ENCODE measurements around the gene LRP2.
"Not testable (repeated sequence)": the region's sequence is repeated elsewhere in the genome, so short reads cannot be mapped to it uniquely, and the experiment has no call there.

LRP2 gene

GRCh38 chr2:169272010-169272409, 90.3 kb downstream of the LRP2 start:
- in situ Hi-C loops (cut with MboI; ENCODE audit: low sequenced_read_pairs, unreplicated experiment): no loop called here
- no peak for DNase-seq (ENCODE audit: low spot score)
- TF ChIP-seq, protein P1, sequence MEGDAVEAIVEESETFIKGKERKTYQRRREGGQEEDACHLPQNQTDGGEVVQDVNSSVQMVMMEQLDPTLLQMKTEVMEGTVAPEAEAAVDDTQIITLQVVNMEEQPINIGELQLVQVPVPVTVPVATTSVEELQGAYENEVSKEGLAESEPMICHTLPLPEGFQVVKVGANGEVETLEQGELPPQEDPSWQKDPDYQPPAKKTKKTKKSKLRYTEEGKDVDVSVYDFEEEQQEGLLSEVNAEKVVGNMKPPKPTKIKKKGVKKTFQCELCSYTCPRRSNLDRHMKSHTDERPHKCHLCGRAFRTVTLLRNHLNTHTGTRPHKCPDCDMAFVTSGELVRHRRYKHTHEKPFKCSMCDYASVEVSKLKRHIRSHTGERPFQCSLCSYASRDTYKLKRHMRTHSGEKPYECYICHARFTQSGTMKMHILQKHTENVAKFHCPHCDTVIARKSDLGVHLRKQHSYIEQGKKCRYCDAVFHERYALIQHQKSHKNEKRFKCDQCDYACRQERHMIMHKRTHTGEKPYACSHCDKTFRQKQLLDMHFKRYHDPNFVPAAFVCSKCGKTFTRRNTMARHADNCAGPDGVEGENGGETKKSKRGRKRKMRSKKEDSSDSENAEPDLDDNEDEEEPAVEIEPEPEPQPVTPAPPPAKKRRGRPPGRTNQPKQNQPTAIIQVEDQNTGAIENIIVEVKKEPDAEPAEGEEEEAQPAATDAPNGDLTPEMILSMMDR (IDR thresholded peaks at IDR 0.05; ENCODE audit: borderline replicate concordance, control extremely low read depth, extremely low read depth, insufficient read depth, missing control alignments): no peak

DNA sequence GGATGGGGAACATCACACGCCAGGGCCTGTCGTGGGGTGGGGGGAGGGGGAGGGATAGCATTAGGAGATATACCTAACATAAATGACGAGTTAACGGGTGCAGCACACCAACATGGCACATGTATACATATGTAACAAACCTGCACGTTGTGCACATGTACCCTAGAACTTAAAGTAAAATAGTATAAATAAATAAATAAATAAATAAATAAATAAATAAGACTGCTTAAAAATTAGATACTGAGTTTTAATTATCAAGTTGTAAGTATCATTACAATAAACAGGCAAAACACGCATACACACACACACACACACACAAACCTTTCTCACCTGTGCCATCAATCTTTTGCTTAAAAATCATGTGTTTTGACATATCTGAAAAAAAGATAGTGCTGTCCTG, 91.8 kb downstream of the LRP2 start:
- in situ Hi-C loops (cut with MboI; ENCODE audit: low sequenced_read_pairs, unreplicated experiment); DNase-seq (ENCODE audit: low spot score): not testable (repeated sequence)

- in situ Hi-C loops (cut with MboI; ENCODE audit: low sequenced_read_pairs, unreplicated experiment): no loop called here
- TF ChIP-seq, protein P1 (IDR thresholded peaks at IDR 0.05; ENCODE audit: borderline replicate concordance, control extremely low read depth, extremely low read depth, insufficient read depth, missing control alignments): no peak
- DNase-seq (ENCODE audit: low spot score): no peak
Observed at GRCh38 chr2:169265591-169265990, 96.7 kb downstream of the LRP2 start.

DNA sequence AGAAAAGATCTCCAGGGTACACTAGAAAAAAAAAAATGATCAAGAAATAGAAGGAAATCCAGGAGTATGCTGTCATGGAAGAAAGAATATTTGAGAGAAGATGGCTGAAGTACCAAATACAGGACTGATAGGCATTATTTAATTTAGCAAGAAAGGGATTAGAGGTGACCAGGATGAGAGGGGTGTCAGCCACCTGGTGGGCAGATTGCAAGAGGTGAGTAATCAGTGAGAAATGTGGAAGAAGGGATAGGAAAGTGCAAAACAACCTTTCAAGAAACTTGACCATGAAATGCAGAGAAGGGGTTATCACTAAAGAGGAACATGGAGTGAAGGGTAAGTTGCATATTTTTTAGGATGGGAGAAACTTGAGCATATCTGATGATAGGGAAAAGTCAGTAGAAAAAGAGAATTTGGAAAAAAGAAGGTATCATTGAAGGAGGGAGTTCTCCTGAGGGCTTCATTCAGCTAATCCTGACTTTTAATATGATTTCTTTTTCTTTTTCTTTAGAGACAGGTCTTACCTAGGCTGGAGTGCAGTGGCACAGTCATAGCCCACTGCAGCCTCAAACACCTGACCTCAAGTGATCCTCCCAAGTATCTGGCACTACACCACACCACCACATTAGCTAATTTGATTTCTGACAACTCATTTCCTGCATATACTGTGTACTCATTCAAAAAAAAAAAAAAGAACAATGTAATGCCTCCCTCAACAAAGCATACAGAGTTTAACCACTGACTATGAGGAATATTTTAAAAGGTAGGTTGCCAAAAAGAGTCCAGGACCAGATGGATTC, 101.3 kb downstream of the LRP2 start:
- no peak for DNase-seq (ENCODE audit: low spot score)
- in situ Hi-C loops (cut with MboI; ENCODE audit: low sequenced_read_pairs, unreplicated experiment): no loop called here
- TF ChIP-seq, protein P1 (IDR thresholded peaks at IDR 0.05; ENCODE audit: borderline replicate concordance, control extremely low read depth, extremely low read depth, insufficient read depth, missing control alignments): no peak

GRCh38 chr2:169260246-169260645, 102.1 kb downstream of the LRP2 start:
- DNase-seq (ENCODE audit: low spot score): no peak
- TF ChIP-seq, protein P1 (IDR thresholded peaks at IDR 0.05; ENCODE audit: borderline replicate concordance, control extremely low read depth, extremely low read depth, insufficient read depth, missing control alignments): no peak
- in situ Hi-C loops (cut with MboI; ENCODE audit: low sequenced_read_pairs, unreplicated experiment): no loop called here

DNA sequence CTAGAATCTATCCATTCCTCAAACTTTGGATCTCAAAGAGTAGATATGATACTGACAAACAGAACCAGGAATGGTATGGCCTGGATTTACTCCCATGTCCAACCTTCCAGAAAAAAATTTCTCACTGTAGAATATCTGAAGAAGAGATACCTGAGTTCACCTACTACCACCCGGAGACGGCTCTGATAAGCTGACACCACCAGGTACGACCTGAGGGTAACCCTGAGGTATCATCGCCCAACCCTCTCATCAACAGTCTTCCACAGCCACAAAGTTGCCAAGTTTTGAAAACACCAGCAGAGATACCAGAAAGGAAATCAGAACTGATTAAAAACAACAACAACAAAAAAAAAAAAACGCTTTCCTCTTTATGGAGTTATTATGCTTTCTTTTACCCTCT, 102.9 kb downstream of the LRP2 start:
- TF ChIP-seq, protein P1 (IDR thresholded peaks at IDR 0.05; ENCODE audit: borderline replicate concordance, control extremely low read depth, extremely low read depth, insufficient read depth, missing control alignments): no peak
- in situ Hi-C loops (cut with MboI; ENCODE audit: low sequenced_read_pairs, unreplicated experiment): no loop called here
- DNase-seq (ENCODE audit: low spot score): no peak

DNA sequence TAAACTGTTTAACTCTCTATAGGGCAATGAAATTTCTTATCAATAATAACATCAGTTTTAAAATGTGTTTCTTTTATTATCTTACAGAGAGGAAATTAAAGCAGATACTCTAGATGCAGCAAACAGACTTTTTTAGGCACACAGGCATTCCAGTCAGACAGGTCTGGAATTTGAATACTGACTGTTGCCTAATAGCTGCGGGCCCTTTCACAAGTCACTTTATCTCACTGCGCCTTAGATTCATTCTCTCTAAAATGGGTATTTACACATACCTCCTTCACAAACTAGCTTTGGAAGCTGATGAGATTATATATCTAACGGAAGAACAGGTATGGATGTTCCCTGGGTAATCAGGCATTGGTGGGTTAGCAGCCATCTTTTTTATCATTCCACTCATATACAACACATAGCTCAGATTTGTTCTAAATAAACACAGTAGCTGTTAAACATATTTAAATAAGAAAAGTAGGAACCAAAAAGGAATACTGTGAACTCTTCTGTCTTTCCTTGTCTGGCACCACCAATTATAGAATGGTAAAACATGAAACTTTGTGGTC, 104.2 kb downstream of the LRP2 start:
- in situ Hi-C loops (cut with MboI; ENCODE audit: low sequenced_read_pairs, unreplicated experiment): no loop called here
- TF ChIP-seq, protein P1 (IDR thresholded peaks at IDR 0.05; ENCODE audit: borderline replicate concordance, control extremely low read depth, extremely low read depth, insufficient read depth, missing control alignments): no peak
- DNase-seq (ENCODE audit: low spot score): no peak
